K562 (cell line): ENCODE data around the gene RREB1. TPM values are rescaled to one million over a fixed set of nuclear protein-coding genes. Genes with fewer than 3 reads are reported as not detected.
A peak's percentile ranks its signal among the peaks of the same experiment; 100 is the strongest.

ENCODE experiments used
- CC2D1A ChIP-seq: fragments of 450-650 bp; IDR thresholded peaks from 2 replicates; pipeline ENCODE4 v1.6.1; 2017; ENCODE audit warnings: mild to moderate bottlenecking
- CTCFL ChIP-seq: IDR thresholded peaks from 2 replicates; pipeline ENCODE4 v1.6.1; 2011; ENCODE audit warnings: borderline replicate concordance, low read depth, mild to moderate bottlenecking, moderate library complexity, low read length; ENCODE audit not compliant: insufficient read depth, poor library complexity, severe bottlenecking
- ESRRA ChIP-seq: fragments of 450-650 bp; IDR thresholded peaks from 2 replicates; pipeline ENCODE4 v1.6.1; 2014; ENCODE audit warnings: low read depth, mild to moderate bottlenecking, moderate library complexity, borderline replicate concordance
- HDAC3 ChIP-seq: fragments of 450-650 bp; IDR thresholded peaks from 2 replicates; pipeline ENCODE4 v1.6.1; 2018; ENCODE audit warnings: borderline replicate concordance, mild to moderate bottlenecking, moderate library complexity; ENCODE audit not compliant: partially characterized antibody
- KDM1A ChIP-seq, 2 experiments: fragments of 450-650 bp; IDR thresholded peaks; 2 replicates each; pipeline ENCODE4 v1.6.1; 2016; ENCODE audit warnings: mild to moderate bottlenecking in 2 of 2
- MITF ChIP-seq: IDR thresholded peaks from 2 replicates; pipeline ENCODE4 v1.6.1; 2014; ENCODE audit warnings: antibody characterized with exemption
- NFE2L1 ChIP-seq: fragments of 450-650 bp; IDR thresholded peaks from 2 replicates; pipeline ENCODE4 v1.6.1; 2016; ENCODE audit warnings: missing genetic modification characterization, low read depth, mild to moderate bottlenecking, missing compliant biosample characterization, moderate library complexity, borderline replicate concordance
- NONO ChIP-seq, 2 experiments: fragments of 200-400 bp in 1 of 2; fragments of 450-650 bp in 1 of 2; formaldehyde crosslinking in 1 of 2; IDR thresholded peaks; 2 replicates each; pipeline ENCODE4 v1.6.1; 2017; ENCODE audit warnings: low read depth in 2 of 2, mild to moderate bottlenecking in 2 of 2, moderate library complexity in 2 of 2, low read length in 1 of 2
- SIRT6 ChIP-seq: IDR thresholded peaks from one replicate; pipeline ENCODE4 v1.6.1; 2012; ENCODE audit warnings: low read depth, mild to moderate bottlenecking, control low read depth, inconsistent platforms, low read length, moderate library complexity
- SMAD3 ChIP-seq: fragments of 450-650 bp; formaldehyde crosslinking; conservative IDR thresholded peaks from 2 replicates; pipeline ENCODE4 v1.4.0; 2020; ENCODE audit warnings: mild to moderate bottlenecking
- SPI1 ChIP-seq: IDR thresholded peaks from 2 replicates; pipeline ENCODE4 v1.6.1; 2011; ENCODE audit warnings: low read depth, low read length, control low read depth, borderline replicate concordance
- TCF3 ChIP-seq: sonication (generic); formaldehyde crosslinking; IDR thresholded peaks from 2 replicates; pipeline ENCODE4 v1.4.0; 2020; ENCODE audit warnings: mild to moderate bottlenecking, missing genetic modification reagents
- TOE1 ChIP-seq, 2 experiments: fragments of 450-650 bp in 1 of 2; sonication (generic) in 1 of 2; formaldehyde crosslinking in 1 of 2; IDR thresholded peaks; 2 replicates each; pipeline versions ENCODE4 v1.7.1 to v1.8.0; 2016 to 2022; ENCODE audit warnings: borderline replicate concordance in 2 of 2, mild to moderate bottlenecking in 2 of 2, antibody characterized with exemption in 1 of 2, inconsistent platforms in 1 of 2, low read depth in 1 of 2, missing genetic modification reagents in 1 of 2, moderate library complexity in 1 of 2
- ZNF184 ChIP-seq: sonication (generic); formaldehyde crosslinking; IDR thresholded peaks from 2 replicates; pipeline ENCODE4 v1.5.0; 2020; ENCODE audit warnings: missing genetic modification reagents
- ZNF717 ChIP-seq: fragments of 250-450 bp; sonication (Bioruptor Pico); IDR thresholded peaks from 2 replicates; pipeline ENCODE4 v1.5.0; 2021
- polyA plus RNA-seq, 8 experiments: library from polyadenylated mRNA; depleted of rRNA in 4 of 8; stranded (reverse) in 5 of 8; unstranded in 3 of 8; fragments of >200 nt; fragmentation: Nextera tagmentation in 2 of 8; fragmentation: Illumina TruSeq in 1 of 8; extraction: Ambion mirVana in 2 of 8; extraction: Trizol in 1 of 8; gene quantifications; 2 replicates each; pipeline versions ENCODE4 v1.2.1 to v1.2.3, GENCODE V29; 2011 to 2014; ENCODE audit warnings: inconsistent platforms in 1 of 8, missing spikeins in 1 of 8
- total RNA-seq, 7 experiments: library from RNA; depleted of rRNA in 6 of 7; stranded (reverse); fragments of >200 nt in 6 of 7; fragmentation: Illumina TruSeq in 2 of 7; extraction: Trizol in 2 of 7; gene quantifications; 2 replicates each; pipeline versions ENCODE4 v1.2.1 to v1.2.3, GENCODE V29; 2011 to 2021; ENCODE audit warnings: low replicate concordance in 1 of 7
- TF ChIP-seq, protein P1 (sequence below), 2 experiments: fragments of 450-650 bp; formaldehyde crosslinking in 1 of 2; IDR thresholded peaks; 2 replicates each; pipeline versions ENCODE4 v1.4.0 to v1.6.1; 2014 to 2020; ENCODE audit warnings: mild to moderate bottlenecking in 2 of 2, borderline replicate concordance in 1 of 2, low read depth in 1 of 2

RREB1 gene
- total and polyA plus RNA-seq, 9 of the 15 experiments (the other 6 are each of a cell fraction or from before 2014, with no cell fraction given) = 3.3 to 64.2 (median 19.3) TPM

DNA sequence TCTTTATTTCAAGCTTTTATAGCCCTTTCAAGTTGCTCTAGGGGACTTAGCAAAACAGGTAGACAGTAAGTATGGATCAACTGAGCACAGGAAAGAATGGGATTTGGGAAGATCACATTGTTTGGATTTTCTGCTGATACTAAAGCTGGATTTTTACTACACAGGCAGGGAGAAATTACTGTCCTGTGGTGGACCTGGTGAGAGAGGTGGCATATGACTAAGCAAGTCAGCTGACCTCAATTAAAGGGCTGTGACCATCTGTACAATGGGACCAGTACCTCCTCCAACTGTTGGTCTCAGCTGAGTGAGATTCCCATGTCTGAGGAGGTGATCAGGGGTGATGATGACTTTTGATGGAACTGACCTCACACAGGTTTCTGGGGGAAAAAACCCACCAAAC, 28.0 kb downstream of the RREB1 start (continued):
- TF ChIP-seq, protein P1, sequence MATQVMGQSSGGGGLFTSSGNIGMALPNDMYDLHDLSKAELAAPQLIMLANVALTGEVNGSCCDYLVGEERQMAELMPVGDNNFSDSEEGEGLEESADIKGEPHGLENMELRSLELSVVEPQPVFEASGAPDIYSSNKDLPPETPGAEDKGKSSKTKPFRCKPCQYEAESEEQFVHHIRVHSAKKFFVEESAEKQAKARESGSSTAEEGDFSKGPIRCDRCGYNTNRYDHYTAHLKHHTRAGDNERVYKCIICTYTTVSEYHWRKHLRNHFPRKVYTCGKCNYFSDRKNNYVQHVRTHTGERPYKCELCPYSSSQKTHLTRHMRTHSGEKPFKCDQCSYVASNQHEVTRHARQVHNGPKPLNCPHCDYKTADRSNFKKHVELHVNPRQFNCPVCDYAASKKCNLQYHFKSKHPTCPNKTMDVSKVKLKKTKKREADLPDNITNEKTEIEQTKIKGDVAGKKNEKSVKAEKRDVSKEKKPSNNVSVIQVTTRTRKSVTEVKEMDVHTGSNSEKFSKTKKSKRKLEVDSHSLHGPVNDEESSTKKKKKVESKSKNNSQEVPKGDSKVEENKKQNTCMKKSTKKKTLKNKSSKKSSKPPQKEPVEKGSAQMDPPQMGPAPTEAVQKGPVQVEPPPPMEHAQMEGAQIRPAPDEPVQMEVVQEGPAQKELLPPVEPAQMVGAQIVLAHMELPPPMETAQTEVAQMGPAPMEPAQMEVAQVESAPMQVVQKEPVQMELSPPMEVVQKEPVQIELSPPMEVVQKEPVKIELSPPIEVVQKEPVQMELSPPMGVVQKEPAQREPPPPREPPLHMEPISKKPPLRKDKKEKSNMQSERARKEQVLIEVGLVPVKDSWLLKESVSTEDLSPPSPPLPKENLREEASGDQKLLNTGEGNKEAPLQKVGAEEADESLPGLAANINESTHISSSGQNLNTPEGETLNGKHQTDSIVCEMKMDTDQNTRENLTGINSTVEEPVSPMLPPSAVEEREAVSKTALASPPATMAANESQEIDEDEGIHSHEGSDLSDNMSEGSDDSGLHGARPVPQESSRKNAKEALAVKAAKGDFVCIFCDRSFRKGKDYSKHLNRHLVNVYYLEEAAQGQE (IDR thresholded peaks at IDR 0.05; ENCODE audit: borderline replicate concordance) = no peak
- TF ChIP-seq, protein P1 (CRISPR knock-in tag; IDR thresholded peaks at IDR 0.05; ENCODE audit: low read depth) = no peak
- TF ChIP-seq CC2D1A (0 out of 2 replicates have a peak, but pooled peaks have one; percentile 12), NFE2L1 (tag) (no peak), SIRT6 (no peak), ZNF184 (no peak), CTCFL (no peak), MITF (0 out of 2 replicates have a peak, but pooled peaks have one; percentile 43), HDAC3 (no peak), NONO (IDR thresholded peaks at IDR 0.05; ENCODE audit: low read depth in 2 of 2, low read length in 1 of 2) (no peak), ESRRA (peak; percentile 42; the same call in 1 of the 2 replicates), KDM1A (IDR thresholded peaks at IDR 0.05) (peak; percentile 80 to 87), ZNF717 (CRISPR knock-in tag) (no peak), TOE1 (IDR thresholded peaks at IDR 0.05; ENCODE audit: borderline replicate concordance) (no peak), TOE1 (CRISPR knock-in tag; IDR thresholded peaks at IDR 0.05; ENCODE audit: borderline replicate concordance, low read depth) (no peak), TCF3 (CRISPR knock-in tag) (no peak), SPI1 (no peak), SMAD3 (no peak)
